Amniotic stem cell (primary cell): ENCODE data around the gene RPL39L.
A peak's percentile ranks its signal among the peaks of the same experiment; 100 is the strongest.
"Not testable (repeated sequence)": the region's sequence is repeated elsewhere in the genome, so short reads cannot be mapped to it uniquely, and the experiment has no call there.

Experiments
- DNase-seq: peaks from one replicate; lab custom pipeline; 2025; lab: John Stamatoyannopoulos, UW

Gene RPL39L

DNA sequence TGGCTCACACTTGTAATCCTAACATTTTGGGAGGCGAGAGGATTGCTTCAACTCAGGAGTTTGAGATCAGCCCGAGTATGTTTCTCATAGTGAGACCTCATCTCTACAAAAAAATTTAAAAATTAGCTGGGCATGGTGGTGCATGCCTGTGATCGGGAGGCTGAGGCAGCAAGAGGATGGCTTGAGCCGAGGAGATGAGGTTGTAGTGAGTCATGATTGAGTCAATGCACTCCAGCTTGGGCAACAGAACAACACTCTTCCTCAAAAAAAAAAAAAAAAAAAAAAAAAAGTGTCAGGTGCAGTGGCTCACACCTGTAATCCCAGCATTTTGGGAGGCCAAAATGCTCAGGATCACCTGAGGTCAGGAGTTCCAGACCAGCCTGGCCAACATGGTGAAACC lies 2.4 kb downstream of the RPL39L start:
- DNase-seq = no peak

GRCh38 chr3:187136337-187136736 lies 3.0 kb downstream of the RPL39L start:
- DNase-seq = no peak

GRCh38 chr3:187135172-187135690 lies 4.1 kb downstream of the RPL39L start:
- DNase-seq = not testable (repeated sequence)

GRCh38 chr3:187133181-187133580 lies 6.1 kb downstream of the RPL39L start:
- DNase-seq = not testable (repeated sequence)

GRCh38 chr3:187132666-187133065 lies 6.6 kb downstream of the RPL39L start:
- no peak for DNase-seq

GRCh38 chr3:187131981-187132380 lies 7.3 kb downstream of the RPL39L start:
- DNase-seq = no peak

- DNase-seq = peak; percentile 6
Measured at GRCh38 chr3:187130346-187131066, 8.8 kb downstream of the RPL39L start.

DNA sequence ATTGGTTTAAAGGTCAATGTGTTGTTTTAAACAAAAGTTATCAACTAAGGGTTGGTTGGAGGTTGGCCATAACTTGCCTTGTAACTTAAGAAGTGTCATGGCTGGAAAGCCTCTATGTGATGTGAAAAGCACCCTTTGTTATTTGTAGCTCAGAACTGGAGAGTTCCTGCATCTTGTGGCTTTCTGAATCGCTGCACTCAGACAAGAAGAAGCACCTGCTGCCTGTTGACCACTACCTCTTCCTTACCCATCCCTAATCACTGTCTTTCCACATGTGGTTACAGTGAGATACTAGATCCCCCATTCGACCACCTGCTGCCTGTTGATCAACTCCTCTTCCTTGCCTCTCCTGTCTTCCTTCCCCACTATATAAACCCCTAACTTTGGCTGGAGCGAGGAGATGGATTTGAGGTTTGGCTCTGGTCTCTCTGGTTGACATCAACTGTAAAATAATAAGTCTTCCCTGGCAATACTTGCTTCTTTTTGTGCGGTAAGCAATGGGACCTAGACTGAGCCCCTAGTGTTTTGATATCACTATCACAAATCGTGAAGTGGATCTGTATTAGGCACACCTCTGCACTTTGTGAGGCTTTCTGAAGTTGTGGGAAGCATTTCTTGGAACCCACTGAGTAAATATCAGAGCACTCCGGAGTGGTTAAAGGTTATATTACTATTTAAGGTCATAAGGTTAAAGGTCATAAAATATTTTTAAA lies 13.8 kb downstream of the RPL39L start:
- DNase-seq = no peak

GRCh38 chr3:187122261-187122660 lies 17.0 kb downstream of the RPL39L start:
- DNase-seq = no peak

GRCh38 chr3:187120326-187120725 lies 19.0 kb downstream of the RPL39L start:
- DNase-seq = no peak

DNA sequence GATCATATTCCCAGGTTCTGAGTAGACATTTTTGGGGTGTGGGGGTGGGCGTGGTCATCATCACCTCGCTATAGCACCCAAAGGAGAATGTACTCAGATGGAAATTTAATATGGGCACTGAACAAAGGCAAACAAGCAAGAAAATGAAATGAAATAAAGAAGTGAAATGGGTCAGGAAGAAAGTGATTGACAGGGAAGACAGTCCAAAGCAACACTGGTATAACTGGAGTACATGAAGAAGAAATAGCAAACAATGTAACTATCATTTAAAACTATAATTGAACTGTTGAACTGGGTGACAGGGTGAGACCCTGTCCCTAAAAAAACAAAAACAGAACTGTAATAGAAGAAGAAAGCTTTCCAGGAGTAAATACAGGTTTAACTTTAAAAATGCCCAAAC lies 24.8 kb downstream of the RPL39L start:
- no peak for DNase-seq

DNA sequence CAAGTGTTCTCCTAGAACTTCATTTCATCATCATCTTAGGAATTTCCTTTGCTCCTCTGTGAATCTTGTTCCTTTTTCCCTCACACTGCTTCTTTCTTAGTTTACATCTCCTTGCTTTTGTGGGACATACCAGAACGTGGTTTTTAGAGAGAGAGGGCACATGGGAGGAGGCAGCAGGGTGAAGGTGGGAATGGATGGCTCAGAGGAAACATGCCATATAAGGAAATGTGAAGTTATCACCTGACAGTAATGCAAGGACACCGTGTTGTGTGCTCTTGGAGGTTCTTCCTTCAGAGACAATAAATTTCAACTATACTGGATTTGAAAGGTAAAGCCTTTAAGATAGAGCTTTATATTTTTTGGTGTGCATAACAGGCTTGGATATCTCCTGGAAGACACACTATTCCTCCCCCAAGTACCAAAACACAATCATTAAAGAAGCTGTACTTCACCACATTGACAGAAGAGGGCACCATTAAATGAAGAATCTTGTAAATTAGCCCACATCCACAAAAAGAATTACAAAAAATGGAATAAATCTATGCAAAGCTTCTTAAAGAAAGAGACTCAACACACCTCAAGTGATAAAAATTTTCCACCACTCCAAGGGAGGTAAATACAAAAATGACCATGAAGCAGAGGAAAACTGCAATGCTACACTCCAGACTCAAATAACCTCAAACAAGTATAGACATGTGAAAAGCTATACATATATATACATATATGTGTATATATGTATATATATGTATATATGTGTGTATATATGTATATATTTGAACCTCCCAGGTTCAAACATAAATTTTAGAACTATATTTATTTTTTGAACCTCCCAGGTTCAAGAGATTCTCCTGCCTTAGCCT lies 26.1 kb downstream of the RPL39L start:
- no peak for DNase-seq

DNA sequence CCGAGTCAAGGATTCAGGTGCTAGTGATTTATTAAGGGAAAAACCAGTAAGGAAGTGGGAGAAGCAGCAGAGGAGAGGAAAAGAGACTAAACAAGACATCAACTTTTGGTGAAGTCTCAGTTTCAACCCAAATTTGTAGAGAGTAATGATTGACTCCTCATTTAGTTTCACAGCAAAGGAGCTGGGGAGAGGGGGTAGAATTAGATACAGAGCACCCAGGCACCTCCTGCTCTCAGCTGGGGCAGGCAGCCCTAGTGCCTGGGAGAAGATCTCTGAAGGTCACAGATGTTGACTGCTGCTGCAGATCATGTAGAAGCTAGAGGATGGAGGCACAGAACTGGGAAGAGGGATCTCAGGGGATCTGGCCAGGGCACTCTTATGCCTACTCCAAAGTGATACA lies 29.1 kb downstream of the RPL39L start:
- no peak for DNase-seq

DNA sequence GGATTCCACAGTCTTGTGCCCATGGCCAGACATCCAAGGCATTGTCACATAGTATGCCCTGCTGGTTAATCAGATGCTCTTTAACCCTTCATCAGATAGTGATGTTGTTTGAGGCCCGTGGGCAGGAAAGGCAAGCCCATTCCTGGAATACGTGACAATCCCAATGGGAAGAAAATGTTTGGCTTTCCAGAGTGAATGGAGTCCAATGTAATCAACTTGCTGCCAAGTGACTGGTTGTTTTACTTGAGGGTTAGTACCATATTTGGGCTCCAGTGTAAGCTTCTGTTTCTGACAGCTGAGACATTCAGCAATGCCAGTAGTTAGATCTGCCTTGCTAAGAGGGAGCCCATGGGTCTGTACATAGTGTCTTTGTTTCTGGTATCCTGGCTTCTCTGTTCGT lies 31.3 kb downstream of the RPL39L start:
- no peak for DNase-seq

GRCh38 chr3:187105700-187106099 lies 33.6 kb downstream of the RPL39L start:
- DNase-seq = no peak

GRCh38 chr3:187104933-187105332 lies 34.4 kb downstream of the RPL39L start:
- no peak for DNase-seq

DNA sequence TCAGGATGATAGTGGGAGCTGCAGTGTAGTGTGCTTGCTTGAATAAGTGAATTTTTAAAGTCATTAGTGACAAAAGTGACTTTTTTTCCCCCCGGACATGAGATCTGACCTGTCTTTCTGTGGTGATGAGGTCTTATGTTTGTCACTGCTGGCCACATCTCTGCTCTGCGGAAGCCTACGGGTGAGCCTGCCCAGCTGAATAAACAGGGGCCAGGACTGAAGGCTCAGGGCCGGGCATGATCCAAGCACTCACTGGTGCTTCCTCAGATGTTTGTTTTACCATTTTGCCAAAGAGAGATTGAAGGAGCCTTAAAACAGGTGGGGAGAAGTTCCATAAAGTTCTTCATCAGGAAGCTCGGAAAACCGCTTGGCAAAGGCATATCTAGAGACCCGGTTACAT lies 35.0 kb downstream of the RPL39L start:
- no peak for DNase-seq

DNA sequence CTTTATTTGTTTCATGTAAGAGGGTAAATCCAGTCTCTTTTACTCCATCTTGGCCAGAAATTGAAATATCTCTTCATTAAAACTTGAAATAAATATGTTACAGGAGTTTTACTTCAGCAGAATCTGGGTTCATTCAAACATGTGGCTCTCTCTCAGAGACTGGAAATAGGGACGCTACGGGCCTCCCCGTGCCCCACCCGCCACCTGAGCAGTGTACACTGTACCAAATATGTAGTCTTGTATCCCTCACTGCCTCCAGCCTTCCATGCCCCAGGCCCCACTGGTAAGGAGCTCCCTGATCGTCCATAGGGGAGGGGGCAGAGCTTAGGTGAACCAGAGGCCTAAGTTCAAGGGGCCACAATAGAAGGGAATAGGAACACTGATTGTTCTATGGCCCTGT lies 36.0 kb downstream of the RPL39L start:
- DNase-seq = no peak

DNA sequence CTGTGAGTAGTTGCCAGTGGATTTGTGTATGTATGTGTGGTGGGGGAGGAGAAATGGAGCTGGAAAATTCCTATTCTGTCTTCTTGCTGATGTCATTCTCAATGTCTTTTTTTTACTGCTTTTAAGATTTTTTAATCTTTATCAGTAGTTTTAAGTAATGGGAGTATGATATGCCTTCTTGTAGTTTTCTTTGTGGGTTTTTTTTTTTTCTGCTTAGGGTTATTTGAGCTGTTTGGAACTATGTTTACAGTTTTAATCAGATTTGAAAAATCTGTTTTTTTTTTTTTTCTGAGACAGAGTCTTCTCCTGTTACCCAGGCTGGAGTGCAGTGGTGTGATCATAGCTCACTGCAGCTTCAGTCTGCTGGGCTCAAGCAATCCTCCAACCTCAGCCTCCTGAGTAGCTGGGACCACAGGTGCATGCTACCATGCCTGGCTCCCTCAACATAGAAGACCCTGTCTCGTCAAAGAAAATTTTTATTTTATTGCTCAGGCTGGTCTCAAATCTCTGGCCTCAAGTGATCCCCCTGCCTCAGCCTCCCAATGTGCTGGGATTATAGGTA lies 37.1 kb downstream of the RPL39L start:
- no peak for DNase-seq

DNA sequence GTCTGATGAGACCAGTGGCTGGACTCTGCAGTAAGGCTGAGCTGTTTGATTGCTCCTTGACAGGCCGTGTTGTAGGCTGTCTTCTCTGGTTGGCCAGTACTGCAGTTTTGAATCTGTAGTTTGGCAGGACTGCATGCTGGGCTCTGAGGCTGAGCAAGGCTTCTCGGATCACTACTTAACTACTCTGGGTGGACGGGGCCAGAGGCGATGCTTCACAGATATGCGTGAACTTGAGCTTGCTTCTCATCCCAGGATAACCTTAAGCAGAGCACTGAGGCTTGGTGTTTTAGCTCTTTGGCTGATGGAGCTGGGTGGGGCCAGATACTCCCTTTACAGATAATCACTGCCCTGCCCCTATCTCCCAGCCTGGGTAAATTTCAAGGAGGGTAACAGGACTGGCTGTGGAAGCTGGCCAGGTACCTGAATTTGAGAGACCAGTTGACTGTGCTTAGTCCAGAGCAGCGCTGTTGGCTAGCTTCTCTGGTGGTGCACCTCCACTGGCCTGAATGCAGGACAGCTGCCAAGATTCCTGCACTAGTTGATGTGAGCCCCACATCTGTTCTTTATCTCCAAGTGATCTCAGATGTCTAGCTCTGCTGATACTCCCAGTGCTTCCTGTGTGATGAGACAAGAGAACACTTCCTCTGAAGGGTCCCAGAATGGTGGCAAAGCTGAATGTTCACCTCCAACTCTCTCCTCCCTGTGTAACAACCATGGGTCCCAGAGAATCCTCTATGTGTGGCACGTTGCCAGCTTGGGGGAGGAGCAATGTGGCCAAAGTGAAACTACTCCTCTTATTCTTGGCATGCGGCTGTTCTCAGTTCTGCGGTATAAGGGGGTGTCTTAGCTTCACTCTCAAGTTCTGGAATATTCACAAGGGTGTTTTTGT lies 37.9 kb downstream of the RPL39L start:
- no peak for DNase-seq

DNA sequence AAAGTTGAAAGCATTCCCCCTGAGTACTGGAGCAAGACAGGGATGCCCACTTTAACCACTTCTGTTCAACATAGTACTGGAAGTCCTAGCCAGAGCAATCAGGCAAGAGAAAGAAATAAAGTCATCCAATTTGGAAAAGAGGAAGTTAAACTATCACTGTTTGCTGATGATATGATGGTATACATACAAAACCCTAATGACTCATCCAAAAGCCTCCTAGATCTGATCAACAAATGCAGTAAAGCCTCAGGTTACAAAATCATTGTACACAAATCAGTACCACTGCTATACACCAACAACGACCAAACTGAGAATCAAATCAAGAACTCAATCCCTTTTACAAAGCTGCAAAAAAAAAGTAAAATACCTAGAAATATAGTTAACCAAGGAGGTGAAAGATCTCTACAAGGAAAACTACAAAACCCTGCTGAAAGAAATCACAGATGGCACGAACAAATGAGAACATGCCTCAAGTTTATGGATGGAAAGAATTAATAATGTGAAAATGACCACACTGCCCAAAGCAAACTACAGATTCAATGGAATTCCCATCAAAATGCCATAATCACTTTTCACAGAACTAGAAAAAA lies 40.3 kb downstream of the RPL39L start:
- no peak for DNase-seq
